OCI-LY3 (cell line): ENCODE measurements around the gene BCL2L14.

Source experiments
- EZH2phosphoT487 ChIP-seq: fragments of 200-600 bp; shearing (Covaris generic); IDR thresholded peaks from 2 replicates; pipeline ENCODE4 v1.6.1; 2018; ENCODE audit warnings: antibody characterized with exemption, mixed run types, low read depth
- TF ChIP-seq, protein P1 (sequence below): fragments of 200-600, 300-600 bp; sonication (generic); IDR thresholded peaks from 2 replicates; pipeline ENCODE4 v1.5.1; 2014; ENCODE audit warnings: antibody characterized with exemption, low read length, low read depth

GRCh38 chr12:12069821-12070548 lies 754 bp upstream of the BCL2L14 start:
- TF ChIP-seq, protein P1, sequence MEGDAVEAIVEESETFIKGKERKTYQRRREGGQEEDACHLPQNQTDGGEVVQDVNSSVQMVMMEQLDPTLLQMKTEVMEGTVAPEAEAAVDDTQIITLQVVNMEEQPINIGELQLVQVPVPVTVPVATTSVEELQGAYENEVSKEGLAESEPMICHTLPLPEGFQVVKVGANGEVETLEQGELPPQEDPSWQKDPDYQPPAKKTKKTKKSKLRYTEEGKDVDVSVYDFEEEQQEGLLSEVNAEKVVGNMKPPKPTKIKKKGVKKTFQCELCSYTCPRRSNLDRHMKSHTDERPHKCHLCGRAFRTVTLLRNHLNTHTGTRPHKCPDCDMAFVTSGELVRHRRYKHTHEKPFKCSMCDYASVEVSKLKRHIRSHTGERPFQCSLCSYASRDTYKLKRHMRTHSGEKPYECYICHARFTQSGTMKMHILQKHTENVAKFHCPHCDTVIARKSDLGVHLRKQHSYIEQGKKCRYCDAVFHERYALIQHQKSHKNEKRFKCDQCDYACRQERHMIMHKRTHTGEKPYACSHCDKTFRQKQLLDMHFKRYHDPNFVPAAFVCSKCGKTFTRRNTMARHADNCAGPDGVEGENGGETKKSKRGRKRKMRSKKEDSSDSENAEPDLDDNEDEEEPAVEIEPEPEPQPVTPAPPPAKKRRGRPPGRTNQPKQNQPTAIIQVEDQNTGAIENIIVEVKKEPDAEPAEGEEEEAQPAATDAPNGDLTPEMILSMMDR: no peak
- no peak for TF ChIP-seq EZH2phosphoT487
